Colonic mucosa (tissue), 4 donors: ENCODE data around the gene MRPL37. TPM values are rescaled to one million over a fixed set of nuclear protein-coding genes. Genes with fewer than 3 reads are reported as not detected.
A peak's percentile ranks its signal among the peaks of the same experiment; 100 is the strongest.

Experiments used
- DNase-seq: peaks from one replicate; pipeline ENCODE4 v3.0.0-alpha.2; 2020
- H3K27ac ChIP-seq: fragments of 200-600 bp; one replicate; pipeline ENCODE4 v1.8.0; 2021
- H3K27me3 ChIP-seq: fragments of 200-600 bp; one replicate; pipeline ENCODE4 v1.8.0; 2021
- H3K36me3 ChIP-seq: fragments of 200-600 bp; one replicate; pipeline ENCODE4 v1.8.0; 2021
- H3K4me1 ChIP-seq: fragments of 200-600 bp; one replicate; pipeline ENCODE4 v1.8.0; 2021; ENCODE audit warnings: mild to moderate bottlenecking
- H3K4me3 ChIP-seq: fragments of 200-600 bp; one replicate; pipeline ENCODE4 v1.8.0; 2021
- H3K9ac ChIP-seq, 2 donors: one replicate each; pipeline ENCODE4 v1.7.0; 2013; ENCODE audit warnings: control low read depth in 2 of 2, low read depth in 2 of 2, low read length in 2 of 2
- H3K9me3 ChIP-seq: fragments of 200-600 bp; one replicate; pipeline ENCODE4 v1.8.0; 2021
- CTCF ChIP-seq: fragments of 200-600 bp; IDR thresholded peaks from one replicate; pipeline ENCODE4 v1.8.0; 2022; ENCODE audit warnings: antibody characterized with exemption, mild to moderate bottlenecking
- intact Hi-C: fragments of 100-400 bp; cut with DNase I; formaldehyde crosslinking; loops from one replicate; pipeline ENCODE4 v1.14.1; 2022
- total RNA-seq, 2 donors: library from RNA; stranded (reverse); fragmentation: NEBNext Ultra II Directional in 1 of 2; extraction: Animal tissue kit (Norgen Biotek cat#: 25700) in 1 of 2; gene quantifications; one replicate each; pipeline ENCODE4 v1.2.1, GENCODE V29; 2021
- donor health status: healthy.
- donor health status: DM: no; HTN: no; CAD: no.
- donor health status: DM: no; HTN: no; CAD: no.

MRPL37 gene
- 100 to 1,000 TPM in 1 of 2 donors, 10 to 100 TPM in 1; 76.7 to 157 TPM for total RNA-seq

GRCh38 chr1:54199765-54200518 is at the start of gene MRPL37, which contains the start of gene CYB5RL:
Gene MRPL37, plus strand, starts transcription at chr1:54200167. Its CDS starts 77 bp downstream, at chr1:54200244.
Gene CYB5RL, minus strand, starts transcription at chr1:54200030. Its CDS starts 4,414 bp downstream, at chr1:54195616.
- intact Hi-C loops = loop anchor here (10.0 kb wide), 1 partner anchor 195 kb away; no protein-coding TSS in a partner anchor
- H3K4me1 ChIP-seq = peaks cover 6% of the 10 kb centered on the region

GRCh38 chr1:54151013-54151412 is 49.0 kb upstream of the MRPL37 start:
- no peak for TF ChIP-seq CTCF
- intact Hi-C loops = no loop called here

More at GRCh38 chr1:54199765-54200518, at the start of gene MRPL37, which contains the start of gene CYB5RL:
- peaks cover 3% of the 10 kb centered on the region for H3K36me3 ChIP-seq
- no peaks in the 10 kb centered on the region for H3K9me3 ChIP-seq
- H3K27me3 ChIP-seq = no peaks in the 10 kb centered on the region
- peak within 1 kb of the TSS; percentile 80 for H3K4me3 ChIP-seq
- no peak for TF ChIP-seq CTCF
- H3K27ac ChIP-seq = peak within 1 kb of the TSS; percentile 24
- peak within 1 kb of the TSS; percentile 82 to 83 for H3K9ac ChIP-seq
- DNase-seq = peak; percentile 98

GRCh38 chr1:54152696-54153095 is 47.3 kb upstream of the MRPL37 start, which contains the start of gene CDCP2:
Gene CDCP2, minus strand, starts transcription at chr1:54153000. Its CDS starts 78 bp downstream, at chr1:54152922.
- H3K9ac ChIP-seq = no peak within 1 kb of the TSS
- no peaks in the 10 kb centered on the region for H3K9me3 ChIP-seq
- no peaks in the 10 kb centered on the region for H3K36me3 ChIP-seq
- no peak for TF ChIP-seq CTCF
- H3K4me1 ChIP-seq = no peaks in the 10 kb centered on the region
- DNase-seq = no peak
- no peak within 1 kb of the TSS for H3K4me3 ChIP-seq
- H3K27me3 ChIP-seq = no peaks in the 10 kb centered on the region
- no peak within 1 kb of the TSS for H3K27ac ChIP-seq
- intact Hi-C loops = no loop called here

More at GRCh38 chr1:54151013-54151412, 49.0 kb upstream of the MRPL37 start:
- no peak overlapping the region for H3K9ac ChIP-seq
- no peaks in the 10 kb centered on the region for H3K27me3 ChIP-seq
- H3K4me1 ChIP-seq = no peaks in the 10 kb centered on the region
- H3K4me3 ChIP-seq = no peak overlapping the region
- H3K27ac ChIP-seq = no peak overlapping the region
- DNase-seq = no peak
- no peaks in the 10 kb centered on the region for H3K9me3 ChIP-seq
- H3K36me3 ChIP-seq = no peaks in the 10 kb centered on the region

- Histone ChIP-seq H3K27ac (no peak overlapping the region), H3K4me1 (no peaks in the 10 kb centered on the region), H3K27me3 (no peaks in the 10 kb centered on the region), H3K4me3 (no peak overlapping the region), H3K9ac (no peak overlapping the region), H3K36me3 (no peaks in the 10 kb centered on the region), H3K9me3 (no peaks in the 10 kb centered on the region)
- intact Hi-C loops = no loop called here
- no peak for TF ChIP-seq CTCF
- peak; percentile 79 for DNase-seq
Observed at GRCh38 chr1:54153535-54154439, 46.2 kb upstream of the MRPL37 start.

- Histone ChIP-seq H3K36me3 (no peaks in the 10 kb centered on the region), H3K27me3 (no peaks in the 10 kb centered on the region), H3K9me3 (no peaks in the 10 kb centered on the region), H3K4me1 (no peaks in the 10 kb centered on the region), H3K27ac (no peak overlapping the region), H3K4me3 (no peak overlapping the region), H3K9ac (no peak overlapping the region)
- no peak for TF ChIP-seq CTCF
- no peak for DNase-seq
- intact Hi-C loops = no loop called here
Observed at GRCh38 chr1:54156201-54156600, 43.8 kb upstream of the MRPL37 start.
